ENCODE results near the gene GSDMA. TPM values are rescaled to one million over a fixed set of nuclear protein-coding genes. Genes with fewer than 3 reads are reported as not detected.
A peak's percentile ranks its signal among the peaks of the same experiment; 100 is the strongest.

GSDMA gene
- total RNA-seq, 1 donor from 2014 or later, result 0.26 TPM

DNA sequence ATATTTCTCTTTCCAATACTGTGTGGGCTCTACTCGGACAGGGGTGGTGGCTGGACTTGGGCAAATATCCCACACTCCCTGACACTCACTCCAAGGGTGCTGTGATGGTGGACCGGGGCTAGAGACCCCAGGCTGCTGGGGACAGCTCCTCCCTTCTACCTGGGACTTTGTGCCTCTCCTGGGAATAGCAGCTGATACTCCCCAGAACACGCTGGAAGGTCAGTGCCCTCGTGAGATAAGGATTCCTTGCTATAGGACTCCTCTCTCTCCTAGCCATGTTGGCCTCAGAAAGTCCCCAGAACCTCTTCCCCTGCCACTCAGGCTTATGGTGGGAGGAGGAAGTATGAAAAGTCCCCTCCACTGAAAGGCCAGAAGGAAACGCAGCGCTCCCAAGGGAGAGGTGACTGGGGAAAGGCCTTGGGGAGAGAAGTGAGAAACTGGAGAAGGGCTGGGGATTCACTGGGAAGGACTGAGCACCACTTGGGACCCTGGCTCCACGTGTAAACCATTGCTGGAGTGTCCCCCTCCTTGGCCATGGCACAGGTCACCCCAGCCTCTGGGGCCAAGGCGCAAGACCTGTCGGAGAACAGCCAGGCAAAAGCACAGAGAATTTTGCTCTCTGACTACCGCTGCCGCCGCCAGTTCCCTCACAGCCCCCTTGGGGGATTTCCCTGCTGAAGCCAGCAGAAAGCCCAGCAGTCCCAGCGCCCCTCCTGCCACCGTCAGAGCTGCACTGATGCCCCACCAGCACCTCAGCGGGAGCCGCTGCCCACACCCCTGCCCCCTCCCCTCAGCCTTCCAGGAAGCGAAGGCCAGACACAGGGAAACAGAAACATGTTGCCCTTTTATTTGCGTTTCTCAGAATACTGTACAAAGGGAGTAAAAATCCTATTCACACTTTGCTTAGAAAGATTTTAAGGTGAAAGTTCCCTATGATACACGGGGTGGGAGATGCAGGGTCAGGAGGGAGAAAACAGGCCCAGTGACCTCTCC lies 42.3 kb upstream of the GSDMA start:
- no peak for TF ChIP-seq CTCF (IDR thresholded peaks at IDR 0.05; ENCODE audit: insufficient read depth, low read length, severe bottlenecking)

DNA sequence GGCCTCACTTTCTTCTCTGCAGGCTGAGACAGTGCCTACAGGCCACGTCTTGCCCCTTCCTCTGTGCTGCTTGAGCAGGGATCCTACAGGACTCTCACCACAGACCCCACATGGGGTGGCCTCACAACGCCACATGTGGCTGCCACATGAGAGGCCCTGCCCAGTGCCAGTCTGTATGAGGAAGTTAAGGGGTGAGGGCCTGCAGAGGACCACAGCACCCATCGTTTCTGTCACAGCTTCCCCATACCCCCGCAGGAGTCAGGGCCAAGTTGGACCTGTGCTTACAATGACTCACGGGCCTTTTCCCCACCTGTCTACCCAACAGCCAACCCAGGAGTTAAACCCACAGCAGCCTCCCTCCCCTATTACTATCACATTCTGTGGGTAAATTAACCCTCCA lies 41.5 kb upstream of the GSDMA start:
- Histone ChIP-seq H3K27me3 (ENCODE audit: control insufficient read depth, insufficient read depth, low read length) (no peaks in the 10 kb centered on the region), H3K4me3 (ENCODE audit: low read depth, low read length) (no peak overlapping the region), H3K36me3 (ENCODE audit: control insufficient read depth, insufficient read depth, low read length) (peaks cover 21% of the 10 kb centered on the region)
- no peak for TF ChIP-seq CTCF (IDR thresholded peaks at IDR 0.05; ENCODE audit: insufficient read depth, low read length, severe bottlenecking)
- DNase-seq (ENCODE audit: low read depth) (no peak), FAIRE-seq (no peak)

More for the DNA sequence above, 42.3 kb upstream of the GSDMA start:
- FAIRE-seq, result no peak
- Histone ChIP-seq H3K27me3 (ENCODE audit: control insufficient read depth, insufficient read depth, low read length) (no peaks in the 10 kb centered on the region), H3K4me3 (ENCODE audit: low read depth, low read length) (no peak overlapping the region), H3K36me3 (ENCODE audit: control insufficient read depth, insufficient read depth, low read length) (peaks cover 21% of the 10 kb centered on the region)
- DNase-seq (ENCODE audit: low read depth), result no peak

GRCh38 chr17:39922006-39922405 lies 40.8 kb upstream of the GSDMA start:
- DNase-seq (ENCODE audit: low read depth) (no peak), FAIRE-seq (peak; percentile 32)
- Histone ChIP-seq H3K36me3 (ENCODE audit: control insufficient read depth, insufficient read depth, low read length) (peaks cover 21% of the 10 kb centered on the region), H3K27me3 (ENCODE audit: control insufficient read depth, insufficient read depth, low read length) (no peaks in the 10 kb centered on the region), H3K4me3 (ENCODE audit: low read depth, low read length) (no peak overlapping the region)
- TF ChIP-seq CTCF (IDR thresholded peaks at IDR 0.05; ENCODE audit: insufficient read depth, low read length, severe bottlenecking), result no peak

DNA sequence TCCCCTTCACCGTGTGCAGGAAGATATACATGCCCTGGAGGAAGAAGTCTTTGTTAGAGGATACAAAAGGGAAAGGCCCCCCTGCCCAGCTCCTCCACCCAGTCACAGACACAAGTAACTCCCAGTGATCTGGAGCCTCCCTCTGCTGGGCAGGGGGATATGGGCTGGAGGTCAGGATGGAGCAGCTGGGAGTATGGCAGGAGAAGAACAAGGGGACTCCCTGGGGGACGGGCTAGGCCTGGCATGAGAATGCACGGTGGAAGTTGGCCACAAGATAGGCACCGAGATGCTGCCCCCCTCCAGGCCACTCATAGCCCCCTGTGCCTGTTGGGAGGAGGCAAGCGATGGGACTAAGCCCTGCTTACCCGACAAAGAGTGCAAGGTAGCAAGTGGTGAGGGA lies 39.6 kb upstream of the GSDMA start:
- FAIRE-seq (no peak), DNase-seq (ENCODE audit: low read depth) (no peak)
- no peak for TF ChIP-seq CTCF (IDR thresholded peaks at IDR 0.05; ENCODE audit: insufficient read depth, low read length, severe bottlenecking)
- no peak overlapping the region for H3K4me3 ChIP-seq (ENCODE audit: low read depth, low read length)
- H3K36me3 ChIP-seq (ENCODE audit: control insufficient read depth, insufficient read depth, low read length), result peaks cover 21% of the 10 kb centered on the region
- H3K27me3 ChIP-seq (ENCODE audit: control insufficient read depth, insufficient read depth, low read length), result no peaks in the 10 kb centered on the region

- no peak for FAIRE-seq
- H3K27me3 ChIP-seq (ENCODE audit: control insufficient read depth, insufficient read depth, low read length), result no peaks in the 10 kb centered on the region
- DNase-seq (ENCODE audit: low read depth), result no peak
- peaks cover 21% of the 10 kb centered on the region for H3K36me3 ChIP-seq (ENCODE audit: control insufficient read depth, insufficient read depth, low read length)
- no peak for TF ChIP-seq CTCF (IDR thresholded peaks at IDR 0.05; ENCODE audit: insufficient read depth, low read length, severe bottlenecking)
- H3K4me3 ChIP-seq (ENCODE audit: low read depth, low read length), result no peak overlapping the region
These were observed 38.7 kb upstream of the GSDMA start for GRCh38 chr17:39923836-39924690.

Measured in bronchial epithelial cell (primary cell).